ENCODE data around the gene LRWD1.
"Not testable (repeated sequence)": the region's sequence is repeated elsewhere in the genome, so short reads cannot be mapped to it uniquely, and the experiment has no call there.

- TF ChIP-seq POLR2A, SMC3 (IDR thresholded peaks at IDR 0.05; ENCODE audit: low read depth, low read length): not testable (repeated sequence)
These were observed 9.9 kb upstream of the LRWD1 start for GRCh38 chr7:102454932-102455331.

Measured in IMR-90 (cell line).